ENCODE measurements around the gene AIG1. TPM values are rescaled to one million over a fixed set of nuclear protein-coding genes. Genes with fewer than 3 reads are reported as not detected.

AIG1 gene
- total RNA-seq, 3 donors from 2014 or later (not counting 1 experiment from before 2014, with no cell fraction given): 5.6 to 8.9 (median 6.2) TPM

DNA sequence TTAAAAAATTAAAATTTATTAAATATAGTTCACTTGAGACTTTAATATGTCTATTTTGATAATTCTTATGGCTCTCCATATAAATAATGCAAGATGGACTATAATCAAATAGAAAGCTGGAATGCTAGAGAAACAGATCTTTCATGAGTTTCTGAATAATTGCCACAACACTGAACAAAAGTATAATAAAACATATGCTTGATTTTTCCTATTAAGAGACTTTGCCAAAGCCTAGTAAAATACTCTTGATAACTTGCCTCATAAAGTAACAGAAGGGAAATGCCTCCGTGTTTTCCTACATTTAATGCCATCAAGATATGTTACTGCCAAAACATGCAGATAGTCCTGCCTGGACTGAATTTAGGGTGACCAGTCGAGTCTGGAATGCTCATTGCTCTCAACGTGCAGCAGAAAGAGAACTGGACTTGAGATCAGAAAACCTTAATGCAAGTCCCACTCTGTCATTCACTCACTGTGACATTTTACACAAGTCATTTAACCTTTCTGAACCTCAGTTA lies 153.2 kb downstream of the AIG1 start:
- 91% methylated on average over 3 of the region's 3 CpGs for WGBS (ENCODE audit: insufficient coverage)

DNA sequence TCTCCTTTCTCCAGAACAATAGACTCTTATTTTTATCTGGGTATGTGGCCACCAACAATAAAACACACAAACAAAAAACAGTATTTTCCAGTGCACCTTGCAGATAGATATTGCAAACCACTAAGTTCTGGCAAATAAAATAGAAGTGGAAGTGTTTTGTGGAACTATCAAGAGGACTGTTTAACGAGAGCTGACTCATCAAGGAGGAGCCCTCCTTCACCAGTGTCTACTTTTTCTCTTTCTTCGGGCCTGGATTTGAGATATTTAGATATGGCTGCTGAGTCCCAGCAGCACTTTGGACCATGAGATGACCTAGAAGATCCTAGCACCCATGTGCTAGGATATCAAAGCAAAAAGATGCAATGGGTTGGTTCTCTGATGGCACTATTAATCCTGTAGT lies 154.7 kb downstream of the AIG1 start:
- intact Hi-C loops (cut with micrococcal nuclease): no loop called here
- Histone ChIP-seq H3K9me3 (ENCODE audit: control insufficient read depth, insufficient read depth, low read length) (no peaks in the 10 kb centered on the region), H3K4me1 (ENCODE audit: control insufficient read depth, insufficient read depth, low read length) (no peaks in the 10 kb centered on the region), H3K27ac (ENCODE audit: low read length) (no peak overlapping the region), H3K4me3 (ENCODE audit: low read length) (no peak overlapping the region), H3K36me3 (ENCODE audit: control insufficient read depth, insufficient read depth, low read length) (no peaks in the 10 kb centered on the region), H3K27me3 (ENCODE audit: control insufficient read depth, insufficient read depth, low read length) (no peaks in the 10 kb centered on the region)
- H3K27me3 Mint-ChIP-seq (ENCODE audit: low read depth in 2 of 2): peaks cover 7 to 9% of the 10 kb centered on the region in 2 donors
- H3K4me3 Mint-ChIP-seq: no peak overlapping the region
- no peak overlapping the region for H3K27ac Mint-ChIP-seq
- TF ChIP-seq, protein P1, sequence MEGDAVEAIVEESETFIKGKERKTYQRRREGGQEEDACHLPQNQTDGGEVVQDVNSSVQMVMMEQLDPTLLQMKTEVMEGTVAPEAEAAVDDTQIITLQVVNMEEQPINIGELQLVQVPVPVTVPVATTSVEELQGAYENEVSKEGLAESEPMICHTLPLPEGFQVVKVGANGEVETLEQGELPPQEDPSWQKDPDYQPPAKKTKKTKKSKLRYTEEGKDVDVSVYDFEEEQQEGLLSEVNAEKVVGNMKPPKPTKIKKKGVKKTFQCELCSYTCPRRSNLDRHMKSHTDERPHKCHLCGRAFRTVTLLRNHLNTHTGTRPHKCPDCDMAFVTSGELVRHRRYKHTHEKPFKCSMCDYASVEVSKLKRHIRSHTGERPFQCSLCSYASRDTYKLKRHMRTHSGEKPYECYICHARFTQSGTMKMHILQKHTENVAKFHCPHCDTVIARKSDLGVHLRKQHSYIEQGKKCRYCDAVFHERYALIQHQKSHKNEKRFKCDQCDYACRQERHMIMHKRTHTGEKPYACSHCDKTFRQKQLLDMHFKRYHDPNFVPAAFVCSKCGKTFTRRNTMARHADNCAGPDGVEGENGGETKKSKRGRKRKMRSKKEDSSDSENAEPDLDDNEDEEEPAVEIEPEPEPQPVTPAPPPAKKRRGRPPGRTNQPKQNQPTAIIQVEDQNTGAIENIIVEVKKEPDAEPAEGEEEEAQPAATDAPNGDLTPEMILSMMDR (IDR thresholded peaks at IDR 0.05): no peak
- ATAC-seq: no peak
- DNase-seq: no peak
- no peaks in the 10 kb centered on the region for H3K4me1 Mint-ChIP-seq
- WGBS (ENCODE audit: insufficient coverage): 83% methylated on average over 2 of the region's 2 CpGs
- no peaks in the 10 kb centered on the region for H3K36me3 Mint-ChIP-seq
- H3K9me3 Mint-ChIP-seq: no peaks in the 10 kb centered on the region

More for the DNA sequence above, 153.2 kb downstream of the AIG1 start:
- H3K4me3 ChIP-seq (ENCODE audit: low read length): no peak overlapping the region
- ATAC-seq: no peak
- no peak overlapping the region for H3K27ac ChIP-seq (ENCODE audit: low read length)
- H3K36me3 ChIP-seq (ENCODE audit: control insufficient read depth, insufficient read depth, low read length): no peaks in the 10 kb centered on the region
- no peaks in the 10 kb centered on the region for H3K4me1 Mint-ChIP-seq
- H3K27me3 Mint-ChIP-seq (ENCODE audit: low read depth in 2 of 2): peaks cover 7 to 9% of the 10 kb centered on the region in 2 donors
- H3K9me3 Mint-ChIP-seq: no peaks in the 10 kb centered on the region
- no peak for DNase-seq
- no peaks in the 10 kb centered on the region for H3K9me3 ChIP-seq (ENCODE audit: control insufficient read depth, insufficient read depth, low read length)
- TF ChIP-seq, protein P1 (IDR thresholded peaks at IDR 0.05): no peak
- no peaks in the 10 kb centered on the region for H3K36me3 Mint-ChIP-seq
- H3K27ac Mint-ChIP-seq: no peak overlapping the region
- H3K4me3 Mint-ChIP-seq: no peak overlapping the region
- no peaks in the 10 kb centered on the region for H3K4me1 ChIP-seq (ENCODE audit: control insufficient read depth, insufficient read depth, low read length)
- intact Hi-C loops (cut with micrococcal nuclease): no loop called here
- no peaks in the 10 kb centered on the region for H3K27me3 ChIP-seq (ENCODE audit: control insufficient read depth, insufficient read depth, low read length)

DNA sequence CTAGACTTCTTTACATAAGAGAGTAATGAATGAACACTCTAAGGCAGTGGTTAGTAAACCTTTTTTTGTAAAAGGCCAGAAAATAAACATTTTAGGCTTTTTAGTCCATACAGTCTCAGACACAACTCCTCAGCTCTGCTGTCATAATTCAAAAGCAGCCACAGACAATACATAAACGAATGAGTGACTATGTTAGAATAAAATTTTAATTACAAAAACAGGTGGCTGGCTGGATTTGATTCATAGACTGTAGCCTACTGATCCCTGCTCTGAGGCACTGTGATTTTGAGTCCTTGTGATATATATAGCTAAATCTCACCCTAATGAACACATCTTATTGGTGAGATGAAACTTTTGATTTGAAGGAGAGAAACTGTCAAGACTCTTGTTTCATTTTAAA lies 155.1 kb downstream of the AIG1 start:
- Mint-ChIP-seq H3K27me3 (ENCODE audit: low read depth in 2 of 2) (peaks cover 7 to 9% of the 10 kb centered on the region in 2 donors), H3K36me3 (no peaks in the 10 kb centered on the region), H3K4me1 (no peaks in the 10 kb centered on the region), H3K9me3 (no peaks in the 10 kb centered on the region), H3K4me3 (no peak overlapping the region), H3K27ac (no peak overlapping the region)
- DNase-seq: no peak
- no peak for ATAC-seq
- WGBS (ENCODE audit: insufficient coverage): 50% methylated on average over 1 of the region's 1 CpG
- no peak overlapping the region for H3K27ac ChIP-seq (ENCODE audit: low read length)
- H3K36me3 ChIP-seq (ENCODE audit: control insufficient read depth, insufficient read depth, low read length): no peaks in the 10 kb centered on the region
- H3K4me1 ChIP-seq (ENCODE audit: control insufficient read depth, insufficient read depth, low read length): no peaks in the 10 kb centered on the region
- intact Hi-C loops (cut with micrococcal nuclease): no loop called here
- no peak overlapping the region for H3K4me3 ChIP-seq (ENCODE audit: low read length)
- H3K27me3 ChIP-seq (ENCODE audit: control insufficient read depth, insufficient read depth, low read length): no peaks in the 10 kb centered on the region
- H3K9me3 ChIP-seq (ENCODE audit: control insufficient read depth, insufficient read depth, low read length): no peaks in the 10 kb centered on the region
- TF ChIP-seq, protein P1 (IDR thresholded peaks at IDR 0.05): no peak

DNA sequence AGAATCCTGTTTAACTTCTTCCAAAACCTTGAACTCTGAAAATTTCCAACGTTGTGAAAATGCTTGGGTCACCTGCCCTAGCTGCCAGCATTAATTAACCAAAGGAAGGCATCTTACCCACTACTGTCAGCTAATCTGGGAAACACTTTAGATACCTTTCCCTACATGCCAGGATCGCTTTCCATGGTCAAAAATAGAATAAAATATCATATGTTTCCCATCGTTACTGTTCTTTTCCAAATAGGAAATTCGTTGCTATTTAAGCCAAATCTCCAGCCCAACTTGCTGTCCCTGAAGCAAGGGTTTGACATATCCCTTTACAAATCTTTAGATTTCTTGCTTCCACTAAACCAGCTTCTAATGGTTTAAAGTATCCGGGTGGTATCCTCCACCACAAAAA lies 157.5 kb downstream of the AIG1 start:
- Mint-ChIP-seq H3K36me3 (no peaks in the 10 kb centered on the region), H3K4me3 (no peak overlapping the region), H3K9me3 (no peaks in the 10 kb centered on the region), H3K4me1 (no peaks in the 10 kb centered on the region), H3K27ac (no peak overlapping the region), H3K27me3 (ENCODE audit: low read depth in 2 of 2) (peaks cover 0 to 3% of the 10 kb centered on the region in 2 donors)
- DNase-seq (no peak), ATAC-seq (no peak)
- Histone ChIP-seq H3K36me3 (ENCODE audit: control insufficient read depth, insufficient read depth, low read length) (no peaks in the 10 kb centered on the region), H3K4me1 (ENCODE audit: control insufficient read depth, insufficient read depth, low read length) (no peaks in the 10 kb centered on the region), H3K4me3 (ENCODE audit: low read length) (no peak overlapping the region), H3K27ac (ENCODE audit: low read length) (no peak overlapping the region), H3K27me3 (ENCODE audit: control insufficient read depth, insufficient read depth, low read length) (no peaks in the 10 kb centered on the region), H3K9me3 (ENCODE audit: control insufficient read depth, insufficient read depth, low read length) (no peaks in the 10 kb centered on the region)
- intact Hi-C loops (cut with micrococcal nuclease): no loop called here
- TF ChIP-seq, protein P1 (IDR thresholded peaks at IDR 0.05): no peak
- 90% methylated on average over 5 of the region's 5 CpGs for WGBS (ENCODE audit: insufficient coverage)
